Jurkat, Clone E6-1 (cell line): ENCODE results near the gene PLOD3.

Source experiments
- DNase-seq: peaks from one replicate; pipeline ENCODE4 v3.0.0-alpha.2; 2011; ENCODE audit warnings: low read depth, low spot score
- H3K4me3 ChIP-seq: 2 replicates; pipeline ENCODE4 v1.5.1; 2011; ENCODE audit warnings: mild to moderate bottlenecking, low read length, control low read depth, moderate library complexity

The PLOD3 gene

DNA sequence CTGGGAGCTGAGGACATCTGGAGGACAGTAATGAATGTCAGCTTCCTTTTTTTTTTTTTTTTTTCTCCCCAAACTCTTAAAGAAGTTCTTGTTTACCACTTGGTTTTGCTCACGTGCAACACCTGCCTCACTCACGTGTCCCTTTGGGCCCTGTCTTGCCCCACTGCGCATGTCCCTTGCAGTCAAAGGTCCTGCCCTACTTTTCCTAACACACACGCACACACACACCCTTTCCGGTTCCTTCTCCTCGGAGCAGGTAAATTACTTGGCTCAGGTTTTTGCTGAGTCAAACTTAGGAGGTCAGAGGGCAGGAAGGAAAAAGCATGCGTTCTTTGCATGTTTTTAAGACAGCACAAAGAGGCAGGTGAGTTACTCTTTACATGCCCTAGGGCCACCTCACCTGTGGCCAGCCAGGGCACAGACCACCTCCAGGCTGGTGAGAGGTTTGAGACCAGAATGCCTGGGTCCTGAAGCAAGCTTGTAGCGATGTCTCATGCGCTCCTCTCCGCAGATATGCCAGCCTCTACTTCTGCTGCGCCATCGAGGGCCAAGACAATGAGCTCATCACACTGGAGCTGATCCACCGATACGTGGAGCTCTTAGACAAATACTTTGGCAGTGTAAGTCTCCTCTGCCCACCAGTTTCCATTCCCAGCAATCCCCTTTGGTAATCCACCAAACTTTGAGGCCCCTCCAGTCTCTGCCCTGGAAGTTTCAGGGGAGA lies 60.4 kb downstream of the PLOD3 start:
- no peak for DNase-seq
- no peak overlapping the region for H3K4me3 ChIP-seq

DNA sequence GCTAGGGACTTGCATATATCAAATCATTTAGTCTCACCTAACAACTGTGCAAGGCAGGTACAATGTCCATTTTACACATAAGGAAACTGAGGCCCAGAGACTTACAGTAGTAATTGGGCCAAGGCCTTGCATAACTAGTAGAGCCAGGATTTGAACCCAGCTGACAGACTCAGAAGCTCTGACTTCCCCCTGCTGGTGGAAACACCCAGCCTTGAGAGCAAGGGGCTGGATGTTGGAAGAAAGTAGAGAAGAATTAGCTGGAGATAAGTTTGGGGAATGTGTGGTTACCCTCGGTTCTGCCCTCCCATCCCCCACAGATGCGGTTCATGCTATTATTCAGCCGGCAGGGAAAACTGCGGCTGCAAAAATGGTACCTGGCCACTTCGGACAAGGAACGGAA lies 61.1 kb downstream of the PLOD3 start:
- no peak for DNase-seq
- no peak overlapping the region for H3K4me3 ChIP-seq
